H9 (cell line): ENCODE results near the gene FRAT2. TPM values are rescaled to one million over a fixed set of nuclear protein-coding genes. Genes with fewer than 3 reads are reported as not detected.

Source experiments
- DNase-seq: peaks from one replicate; pipeline ENCODE4 v3.0.0-alpha.2; 2017
- H2AFZ ChIP-seq: one replicate; pipeline ENCODE4 v1.6.1; 2013; ENCODE audit warnings: mild to moderate bottlenecking, low read length, control low read depth, moderate library complexity
- H2AK5ac ChIP-seq: 2 replicates; pipeline ENCODE4 v1.6.1; 2013; ENCODE audit warnings: low read length, control low read depth, mixed read lengths; ENCODE audit not compliant: insufficient read length
- H2BK120ac ChIP-seq: one replicate; pipeline ENCODE4 v1.6.1; 2013; ENCODE audit warnings: low read depth, mild to moderate bottlenecking, low read length, control low read depth, inconsistent platforms; ENCODE audit not compliant: poor library complexity, severe bottlenecking
- H2BK12ac ChIP-seq: 2 replicates; pipeline ENCODE4 v1.6.1; 2013; ENCODE audit warnings: low read length, control low read depth, mixed read lengths, low read depth; ENCODE audit not compliant: insufficient read length
- H2BK15ac ChIP-seq: 2 replicates; pipeline ENCODE4 v1.6.1; 2013; ENCODE audit warnings: low read depth, low read length, control low read depth
- H2BK20ac ChIP-seq: one replicate; pipeline ENCODE4 v1.6.1; 2013; ENCODE audit warnings: low read depth, mild to moderate bottlenecking, low read length, control low read depth, inconsistent platforms; ENCODE audit not compliant: poor library complexity, severe bottlenecking
- H2BK5ac ChIP-seq: 2 replicates; pipeline ENCODE4 v1.6.1; 2013; ENCODE audit warnings: low read length, control low read depth, mixed read lengths; ENCODE audit not compliant: insufficient read length
- H3K14ac ChIP-seq: 2 replicates; pipeline ENCODE4 v1.6.1; 2013; ENCODE audit warnings: low read length, control low read depth; ENCODE audit not compliant: insufficient read depth
- H3K18ac ChIP-seq: 2 replicates; pipeline ENCODE4 v1.6.1; 2013; ENCODE audit warnings: low read depth, mild to moderate bottlenecking, mixed read lengths, low read length, control low read depth; ENCODE audit not compliant: insufficient read length
- H3K23ac ChIP-seq: 2 replicates; pipeline ENCODE4 v1.6.1; 2013; ENCODE audit warnings: low read length, control low read depth, mixed read lengths, low read depth; ENCODE audit not compliant: insufficient read length
- H3K23me2 ChIP-seq: 2 replicates; pipeline ENCODE4 v1.6.1; 2013; ENCODE audit warnings: low read depth, mild to moderate bottlenecking, mixed read lengths, low read length, control low read depth; ENCODE audit not compliant: insufficient read length, poor library complexity, severe bottlenecking
- H3K27ac ChIP-seq: 2 replicates; pipeline ENCODE4 v1.5.1; 2013; ENCODE audit warnings: low read length, control low read depth, mixed read lengths, low read depth; ENCODE audit not compliant: insufficient read length
- H3K27me3 ChIP-seq: 2 replicates; pipeline ENCODE4 v1.6.1; 2013; ENCODE audit warnings: low read length, control low read depth, inconsistent platforms; ENCODE audit not compliant: insufficient read depth
- H3K4ac ChIP-seq: 2 replicates; pipeline ENCODE4 v1.6.1; 2013; ENCODE audit warnings: low read depth, mild to moderate bottlenecking, control low read depth, inconsistent platforms, low read length, moderate library complexity
- H3K4me1 ChIP-seq: 2 replicates; pipeline ENCODE4 v1.6.1; 2013; ENCODE audit warnings: low read length, control low read depth, inconsistent platforms; ENCODE audit not compliant: insufficient read depth
- H3K4me2 ChIP-seq: 2 replicates; pipeline ENCODE4 v1.6.1; 2013; ENCODE audit warnings: low read length, control low read depth, mixed read lengths; ENCODE audit not compliant: insufficient read length, insufficient read depth
- H3K56ac ChIP-seq: 2 replicates; pipeline ENCODE4 v1.6.1; 2013; ENCODE audit warnings: low read depth, mild to moderate bottlenecking, mixed read lengths, low read length, control low read depth; ENCODE audit not compliant: insufficient read length
- H3K79me1 ChIP-seq: 2 replicates; pipeline ENCODE4 v1.6.1; 2013; ENCODE audit warnings: low read depth, mild to moderate bottlenecking, moderate library complexity, low read length, control low read depth, inconsistent platforms; ENCODE audit not compliant: insufficient read depth, poor library complexity, severe bottlenecking
- H3K79me2 ChIP-seq: 2 replicates; pipeline ENCODE4 v1.6.1; 2013; ENCODE audit warnings: low read length, control low read depth, inconsistent platforms; ENCODE audit not compliant: insufficient read depth
- H3K9ac ChIP-seq: 2 replicates; pipeline ENCODE4 v1.6.1; 2013; ENCODE audit warnings: low read length, control low read depth, mixed read lengths; ENCODE audit not compliant: insufficient read length; ENCODE audit errors: extremely low read depth
- H3K9me3 ChIP-seq: one replicate; pipeline ENCODE4 v1.6.1; 2013; ENCODE audit warnings: low read depth, low read length, inconsistent platforms; ENCODE audit not compliant: control insufficient read depth
- H3T11ph ChIP-seq: one replicate; pipeline ENCODE4 v1.6.1; 2013; ENCODE audit warnings: mild to moderate bottlenecking, low read length, control low read depth, inconsistent platforms
- H4K20me1 ChIP-seq: one replicate; pipeline ENCODE4 v1.6.1; 2013; ENCODE audit not compliant: control insufficient read depth, insufficient read length, insufficient read depth
- H4K5ac ChIP-seq: 2 replicates; pipeline ENCODE4 v1.6.1; 2013; ENCODE audit warnings: low read depth, mild to moderate bottlenecking, mixed read lengths, low read length, control low read depth; ENCODE audit not compliant: insufficient read length
- H4K8ac ChIP-seq: replicated peaks from 2 replicates; pipeline ENCODE4 v1.6.1; 2013; ENCODE audit warnings: low read length, control low read depth, mixed read lengths, low read depth; ENCODE audit not compliant: insufficient read length
- H4K91ac ChIP-seq: 2 replicates; pipeline ENCODE4 v1.6.1; 2013; ENCODE audit warnings: low read depth, mild to moderate bottlenecking, moderate library complexity, mixed read lengths, low read length, control low read depth; ENCODE audit not compliant: insufficient read length
- H3K27ac Mint-ChIP-seq, 3 experiments: 2 replicates in 2 of 3; 3 replicates in 1 of 3; pipeline ENCODE4 v1.8.0; 2020 to 2021; ENCODE audit warnings: mixed read lengths in 3 of 3, mild to moderate bottlenecking in 1 of 3, moderate library complexity in 1 of 3
- H3K27me3 Mint-ChIP-seq: 2 replicates; pipeline ENCODE4 v1.8.0; 2021; ENCODE audit warnings: low read depth, mild to moderate bottlenecking, moderate library complexity, mixed read lengths
- H3K36me3 Mint-ChIP-seq, 3 experiments: 2 replicates in 2 of 3; 3 replicates in 1 of 3; pipeline ENCODE4 v1.8.0; 2020 to 2021; ENCODE audit warnings: low read depth in 3 of 3, mixed read lengths in 3 of 3; ENCODE audit not compliant: insufficient read depth in 1 of 3
- H3K4me1 Mint-ChIP-seq, 2 experiments: 2 replicates each; pipeline ENCODE4 v1.8.0; 2020; ENCODE audit warnings: mixed read lengths in 2 of 2
- H3K4me3 Mint-ChIP-seq, 2 experiments: 2 replicates in 1 of 2; 3 replicates in 1 of 2; pipeline ENCODE4 v1.8.0; 2020 to 2021; ENCODE audit warnings: mild to moderate bottlenecking in 2 of 2, mixed read lengths in 2 of 2, moderate library complexity in 1 of 2
- H3K9me3 Mint-ChIP-seq, 2 experiments: 2 replicates in 1 of 2; 3 replicates in 1 of 2; pipeline ENCODE4 v1.8.0; 2020; ENCODE audit warnings: mild to moderate bottlenecking in 2 of 2, mixed read lengths in 2 of 2, moderate library complexity in 1 of 2
- CTCF ChIP-seq: fragments of 200-600 bp; sonication (generic); conservative IDR thresholded peaks from 3 replicates; pipeline ENCODE4 v1.8.0; 2021; ENCODE audit warnings: antibody characterized with exemption, mild to moderate bottlenecking
- WGBS: extraction: QIAGEN DNeasy Blood & Tissue Kit; methylation state at CpG from one replicate; pipeline ENCODE4 v1.1.7; 2013; ENCODE audit warnings: missing lambda C conversion rate, low lambda C conversion rate, mixed read lengths; ENCODE audit not compliant: insufficient read length; ENCODE audit errors: extremely low coverage; 5-methylcytosine and 5-hydroxymethylcytosine counted together
- total RNA-seq: library from RNA; stranded (reverse); gene quantifications from 2 replicates; pipeline ENCODE4 v1.2.1, GENCODE V29; 2021

The FRAT2 gene
- total RNA-seq, 1 experiment from 2014 or later, result 129 TPM

- no peak overlapping the region for H2BK12ac ChIP-seq
- Mint-ChIP-seq H3K9me3 (no peaks in the 10 kb centered on the region; a peak in 1 of 5 replicates), H3K36me3 (no peaks in the 10 kb centered on the region), H3K4me3 (no peak overlapping the region), H3K4me1 (peaks cover 2 to 7% of the 10 kb centered on the region in 2 experiments; a peak in 3 of 4 replicates), H3K27me3 (no peaks in the 10 kb centered on the region; the same call in 1 of the 2 replicates), H3K27ac (no peak overlapping the region; a peak in 1 of 7 replicates)
- no peak overlapping the region for H3K4me2 ChIP-seq
- no peak overlapping the region for H3T11ph ChIP-seq
- no CpG with 5 or more reads among the region's 8 CpGs for WGBS
- no peak overlapping the region for H4K8ac ChIP-seq
- H3K27me3 ChIP-seq, result no peaks in the 10 kb centered on the region
- TF ChIP-seq CTCF, result no peak
- no peak overlapping the region for H3K4ac ChIP-seq
- H3K9me3 ChIP-seq, result no peaks in the 10 kb centered on the region
- no peak for DNase-seq
- H3K79me2 ChIP-seq, result no peaks in the 10 kb centered on the region
- H3K23me2 ChIP-seq, result no peaks in the 10 kb centered on the region
- H2BK5ac ChIP-seq, result no peak overlapping the region
- H2BK120ac ChIP-seq, result no peak overlapping the region
- H4K20me1 ChIP-seq, result no peaks in the 10 kb centered on the region
- no peak overlapping the region for H3K56ac ChIP-seq
- no peak overlapping the region for H4K91ac ChIP-seq
- H3K18ac ChIP-seq, result no peak overlapping the region
- no peak overlapping the region for H2AFZ ChIP-seq
- no peaks in the 10 kb centered on the region for H3K4me1 ChIP-seq
- no peaks in the 10 kb centered on the region for H3K79me1 ChIP-seq
- no peak overlapping the region for H2BK20ac ChIP-seq
- H2BK15ac ChIP-seq, result no peak overlapping the region
- H3K27ac ChIP-seq, result no peak overlapping the region
- no peak overlapping the region for H3K14ac ChIP-seq
- no peak overlapping the region for H3K23ac ChIP-seq
- no peak overlapping the region for H4K5ac ChIP-seq
- H2AK5ac ChIP-seq, result no peak overlapping the region
- H3K9ac ChIP-seq, result no peak overlapping the region
These were observed 36.8 kb downstream of the FRAT2 start for GRCh38 chr10:97297556-97298222.
